Endometrium (tissue), 2 donors: ENCODE measurements around the gene PPP1R1C.

Experiments
- FAIRE-seq: peaks from 2 replicates; lab custom pipeline; 2012; peaks lifted over from hg19 to GRCh38; lab: Jason Lieb, UNC
- donor health status: control.
- donor health status: control.

The PPP1R1C gene

DNA sequence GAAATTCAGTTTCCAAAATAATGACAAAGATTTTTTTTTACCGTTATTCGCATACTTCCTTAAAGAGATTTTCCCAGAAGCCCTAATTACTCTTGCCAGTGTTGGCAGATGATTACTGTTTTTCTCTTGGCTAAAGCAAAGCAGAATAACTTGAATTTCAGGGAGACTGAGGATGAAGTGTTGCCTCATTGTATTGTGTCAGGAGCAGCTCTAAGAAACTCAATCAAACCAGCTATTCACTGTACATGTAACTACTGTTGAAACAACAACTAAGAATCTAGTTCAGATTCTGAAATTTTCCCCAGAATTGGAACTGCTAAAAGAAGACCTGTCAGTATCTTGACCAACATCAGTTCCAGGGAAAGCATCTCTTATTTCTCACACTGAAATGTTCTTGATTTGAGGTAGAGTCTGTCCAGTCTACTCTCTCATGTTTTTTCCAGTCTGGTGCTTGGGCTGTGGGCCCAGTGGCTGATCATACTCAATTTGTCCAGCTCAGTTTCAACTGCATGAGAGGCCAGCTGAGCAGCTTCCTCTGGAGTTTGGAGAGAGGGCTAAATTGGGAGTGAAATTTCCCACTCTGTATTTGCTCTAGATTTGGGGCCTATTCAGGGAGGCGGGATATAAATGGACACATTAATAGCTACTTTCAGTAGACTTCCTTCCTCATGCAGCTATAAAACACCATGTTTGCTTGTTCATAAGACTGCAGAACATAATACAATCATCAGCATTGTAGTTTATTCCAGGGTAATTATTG lies 78.5 kb downstream of the PPP1R1C start:
- no peak for FAIRE-seq

- FAIRE-seq: no peak
Measured at GRCh38 chr2:182066400-182067087, 80.9 kb downstream of the PPP1R1C start.

DNA sequence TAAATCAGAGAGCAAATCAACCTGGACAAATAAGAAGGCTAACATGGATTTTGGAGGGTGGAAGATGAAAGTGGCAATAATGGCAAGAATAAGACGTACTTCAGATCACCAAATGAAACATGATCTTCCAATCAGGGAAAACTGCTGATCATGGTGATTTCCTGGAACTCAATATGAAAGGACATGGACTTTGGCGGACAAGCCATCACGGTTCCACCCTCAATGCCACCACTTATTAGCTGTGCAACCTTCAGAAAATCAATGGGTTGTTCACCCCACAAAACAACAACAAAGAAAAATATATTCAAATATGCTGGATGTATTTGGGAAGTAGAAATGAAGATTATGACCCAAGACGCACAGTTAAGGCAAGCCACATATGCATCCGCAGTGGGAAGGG lies 81.7 kb downstream of the PPP1R1C start:
- FAIRE-seq: no peak

DNA sequence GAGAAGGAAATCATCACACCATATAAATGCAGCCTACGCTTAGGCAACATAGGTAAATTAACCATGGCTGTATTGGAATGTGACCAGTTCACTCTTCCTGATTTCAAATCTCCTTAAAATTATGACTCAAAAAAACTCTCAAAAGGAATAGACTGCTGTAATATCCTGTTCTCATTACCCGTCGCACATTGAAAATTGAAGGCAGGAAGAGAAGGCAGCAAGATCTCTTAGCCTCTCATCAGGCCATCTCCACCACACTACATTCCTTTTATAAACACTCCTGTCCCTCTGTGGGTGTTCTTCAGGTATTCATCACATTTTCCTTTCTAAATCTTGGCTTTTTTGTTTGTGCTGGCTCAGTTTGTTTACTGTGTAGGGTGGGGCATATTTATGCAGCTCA lies 83.2 kb downstream of the PPP1R1C start:
- FAIRE-seq: no peak

GRCh38 chr2:182069416-182069815 lies 83.8 kb downstream of the PPP1R1C start:
- FAIRE-seq: no peak

- FAIRE-seq: no peak
Measured at GRCh38 chr2:182069908-182070307, 84.3 kb downstream of the PPP1R1C start.

DNA sequence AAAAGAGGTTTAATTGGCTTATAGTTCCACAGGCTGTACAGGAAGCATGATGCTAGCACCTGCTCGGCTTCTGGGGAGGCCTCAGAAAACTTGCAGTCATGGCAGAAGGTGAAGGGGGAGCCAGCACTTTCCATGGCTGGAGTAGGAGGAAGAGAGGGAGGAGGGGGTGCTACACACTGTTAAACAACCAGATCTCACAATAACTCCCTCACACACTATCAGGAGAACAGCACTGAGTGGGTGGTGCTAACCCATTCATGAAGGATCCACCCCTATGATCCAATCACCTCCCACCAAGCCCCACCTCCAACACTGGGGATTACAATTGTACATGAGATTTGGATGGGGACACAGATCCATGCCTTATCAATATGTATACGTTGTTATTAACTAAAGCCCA lies 85.1 kb downstream of the PPP1R1C start:
- FAIRE-seq: no peak

DNA sequence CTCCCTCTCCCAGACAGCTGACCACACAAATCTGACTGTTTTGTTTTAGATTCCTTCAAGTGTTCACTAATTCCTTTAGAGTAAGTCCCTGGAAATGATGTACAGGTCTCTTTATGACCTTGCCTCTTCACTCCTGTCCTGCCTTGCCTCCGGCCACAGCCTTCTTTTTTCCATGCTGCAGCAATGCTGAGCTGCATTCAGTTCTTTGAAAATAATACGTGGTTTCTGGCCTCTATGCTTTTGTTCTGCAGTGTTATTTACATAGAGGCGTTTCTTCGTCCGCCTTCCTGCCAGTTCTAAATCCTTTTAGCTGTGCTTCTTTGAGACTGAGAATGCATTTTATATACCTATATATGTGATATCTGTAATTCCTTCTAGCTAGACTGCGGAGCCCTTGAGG lies 87.2 kb downstream of the PPP1R1C start:
- FAIRE-seq: no peak

- no peak for FAIRE-seq
Measured at GRCh38 chr2:182073613-182074012, 88.0 kb downstream of the PPP1R1C start.

DNA sequence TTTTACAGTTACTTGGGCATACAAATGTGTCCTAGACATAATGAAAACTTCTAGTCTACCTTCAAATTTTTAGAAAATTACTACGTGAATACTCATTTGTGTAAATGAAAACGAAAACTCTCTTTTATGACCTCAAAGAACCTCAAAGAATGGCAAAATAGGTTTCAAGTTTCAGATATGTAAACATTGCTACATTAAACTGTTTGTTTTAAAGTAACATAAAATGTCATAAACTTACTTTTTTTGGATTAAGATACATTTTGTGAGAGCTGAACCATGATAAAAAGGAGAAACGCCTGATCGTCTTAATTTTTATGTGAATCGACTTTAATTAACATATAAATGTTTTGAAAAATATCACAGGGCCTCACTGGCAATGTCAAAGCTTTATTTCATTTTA lies 91.4 kb downstream of the PPP1R1C start:
- peak; percentile 94 for FAIRE-seq

DNA sequence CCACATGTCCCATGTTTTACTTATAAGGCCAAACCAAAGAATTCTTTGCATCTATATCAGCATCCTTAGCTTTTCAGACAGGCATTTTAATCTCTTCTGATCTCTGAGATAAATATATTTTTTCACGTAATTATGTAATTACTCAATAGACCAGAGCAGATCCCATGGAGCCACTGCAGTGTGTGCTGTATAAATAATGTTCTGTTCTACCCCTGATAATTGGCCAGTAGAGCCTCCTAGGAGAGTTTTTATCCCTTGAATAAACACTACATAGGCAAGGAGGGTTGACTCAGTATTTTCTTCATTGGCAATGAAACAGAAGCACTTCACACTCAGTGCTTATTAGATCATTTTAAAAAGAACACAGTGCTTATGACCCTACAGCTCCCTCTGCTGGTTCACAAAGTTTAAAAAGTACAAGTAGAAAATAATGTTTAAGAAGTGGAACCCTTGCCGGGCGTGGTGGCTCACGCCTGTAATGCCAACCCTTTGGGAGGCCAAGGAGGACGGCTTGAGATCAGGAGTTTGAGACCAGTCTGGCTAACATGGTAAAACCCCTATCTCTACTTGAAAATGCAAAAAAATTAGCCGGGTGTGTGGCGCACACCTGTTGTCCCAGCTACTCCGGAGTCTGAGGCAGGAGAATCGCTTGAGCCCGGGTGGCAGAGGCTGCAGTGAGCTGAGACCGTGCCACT lies 91.9 kb downstream of the PPP1R1C start:
- FAIRE-seq: no peak

DNA sequence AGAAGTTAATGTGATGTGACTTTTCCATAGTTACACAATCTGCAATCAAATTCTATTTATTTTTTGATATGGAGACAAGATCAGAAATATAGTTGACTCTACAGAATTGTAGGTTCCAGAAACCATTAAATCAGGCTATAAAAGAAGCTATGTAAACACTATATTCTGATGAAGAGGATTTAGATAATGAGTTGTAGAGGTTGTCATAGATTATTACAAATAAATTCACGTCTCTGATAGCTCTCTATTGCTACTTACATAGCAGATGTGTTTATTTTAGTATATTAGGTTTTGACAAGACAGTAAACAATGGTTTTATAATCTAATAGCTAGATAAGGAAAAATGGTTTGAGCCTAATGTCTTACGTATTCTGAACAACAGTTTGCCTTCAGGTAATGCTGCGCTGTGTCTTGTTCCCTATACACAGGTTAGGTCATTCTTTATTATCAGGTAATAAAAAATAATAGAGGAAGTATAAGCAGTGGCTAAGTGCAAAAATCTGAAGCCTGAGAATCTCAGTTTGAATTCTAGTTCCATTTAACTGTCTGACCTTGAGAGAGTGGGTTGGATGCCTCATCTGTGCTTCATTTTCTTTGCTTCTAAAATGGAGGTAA lies 93.4 kb downstream of the PPP1R1C start:
- no peak for FAIRE-seq

- FAIRE-seq: no peak
Measured at GRCh38 chr2:182080493-182080892, 94.8 kb downstream of the PPP1R1C start.

- FAIRE-seq: no peak
Measured at GRCh38 chr2:182081602-182082260, 96.1 kb downstream of the PPP1R1C start.

GRCh38 chr2:182088681-182089320 lies 103.1 kb downstream of the PPP1R1C start:
- peak; percentile 86 for FAIRE-seq

DNA sequence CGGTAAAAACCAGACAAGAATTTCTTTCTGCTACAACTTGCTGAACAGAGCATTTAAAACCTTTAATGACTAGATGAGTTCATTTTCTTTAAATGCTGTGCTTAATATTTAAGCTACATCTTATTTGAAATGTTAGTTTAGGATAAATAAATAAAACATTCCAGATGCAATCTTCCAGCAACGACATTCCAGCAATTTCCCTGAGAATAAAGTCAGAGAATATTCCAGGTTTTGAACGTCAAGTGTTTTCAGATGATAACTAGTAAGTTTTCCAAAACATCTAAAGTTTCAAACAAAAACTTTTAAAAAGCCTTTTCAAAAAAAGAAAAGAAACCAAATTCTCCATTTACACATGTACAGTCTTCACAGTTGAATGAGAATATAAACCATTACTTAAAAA lies 104.8 kb downstream of the PPP1R1C start:
- FAIRE-seq: peak; percentile 91

DNA sequence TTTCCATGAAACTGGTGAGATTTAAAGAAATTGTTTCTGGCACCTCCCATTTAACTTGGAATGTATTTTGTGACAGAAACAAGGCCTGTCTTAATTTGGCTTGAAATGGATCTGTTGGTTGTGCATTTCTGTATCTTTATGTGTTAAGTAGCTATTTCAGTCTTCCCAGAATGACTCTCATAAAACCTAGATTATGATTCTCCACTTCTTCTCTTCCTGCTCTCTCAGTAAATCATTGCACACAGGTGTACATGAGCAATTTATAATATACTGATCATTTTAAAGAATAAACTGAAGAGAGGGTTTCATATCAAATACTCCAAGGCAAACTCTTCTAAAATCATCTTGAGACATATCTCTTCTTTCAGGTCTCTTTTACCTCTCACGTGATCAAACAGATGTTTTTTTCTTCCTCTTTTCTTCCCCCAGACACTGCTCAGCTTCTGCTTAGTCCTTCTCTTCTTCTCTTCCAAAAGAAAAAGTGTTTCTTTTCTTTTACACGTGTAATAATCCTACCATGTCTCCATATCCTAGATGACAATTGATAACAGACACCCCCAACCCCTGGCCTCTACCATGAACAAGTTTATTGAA lies 112.0 kb downstream of the PPP1R1C start:
- FAIRE-seq: no peak

GRCh38 chr2:182098648-182099047 lies 113.0 kb downstream of the PPP1R1C start:
- no peak for FAIRE-seq

DNA sequence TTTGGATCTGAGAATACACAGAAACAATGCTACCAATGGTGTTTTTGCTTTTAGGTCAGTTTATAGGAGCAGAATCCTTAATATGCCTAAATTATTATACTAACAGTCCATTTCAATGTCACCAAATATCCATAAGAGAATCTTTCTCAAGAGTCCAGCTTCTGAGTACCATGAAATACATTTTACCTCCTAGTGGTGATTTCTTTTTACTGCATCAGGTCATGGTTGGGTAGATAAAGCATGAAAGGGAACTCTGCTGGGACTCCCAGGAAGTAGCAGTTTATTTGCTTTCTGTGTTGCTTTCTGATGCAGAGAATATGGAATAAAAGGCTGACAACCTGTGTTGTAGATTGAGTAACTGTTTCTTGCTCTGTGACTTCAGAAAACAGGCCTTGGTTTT lies 115.6 kb downstream of the PPP1R1C start:
- FAIRE-seq: no peak

- FAIRE-seq: peak; percentile 83
Measured at GRCh38 chr2:182103526-182103925, 117.9 kb downstream of the PPP1R1C start.

DNA sequence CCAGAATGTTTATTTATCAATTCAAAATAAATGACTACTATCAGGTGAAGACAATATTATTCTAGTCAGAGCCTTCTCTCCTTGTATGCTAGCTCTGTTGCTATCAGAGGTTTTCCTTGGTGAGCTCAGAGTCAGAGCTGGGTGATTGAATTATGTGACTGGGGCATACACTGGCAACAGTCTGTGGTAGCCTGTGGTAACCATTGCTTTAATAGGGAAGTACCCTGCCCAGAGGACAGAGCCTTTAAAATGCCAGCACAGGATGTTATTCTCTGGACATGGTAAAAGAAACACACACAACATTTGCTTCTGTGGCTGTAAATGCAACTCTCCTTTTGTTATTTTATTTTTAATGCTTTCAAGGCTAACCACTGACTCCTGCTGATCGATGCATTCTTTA lies 124.7 kb downstream of the PPP1R1C start:
- FAIRE-seq: no peak
